NCI-H2081 (cell line): Measurements from ENCODE around the gene AASDHPPT.
"Not testable (repeated sequence)": the region's sequence is repeated elsewhere in the genome, so short reads cannot be mapped to it uniquely, and the experiment has no call there.

ENCODE experiments used
- DNase-seq, 2 experiments: peaks; one replicate each; lab custom pipeline; 2025; lab: John Stamatoyannopoulos, UW

The AASDHPPT gene

DNA sequence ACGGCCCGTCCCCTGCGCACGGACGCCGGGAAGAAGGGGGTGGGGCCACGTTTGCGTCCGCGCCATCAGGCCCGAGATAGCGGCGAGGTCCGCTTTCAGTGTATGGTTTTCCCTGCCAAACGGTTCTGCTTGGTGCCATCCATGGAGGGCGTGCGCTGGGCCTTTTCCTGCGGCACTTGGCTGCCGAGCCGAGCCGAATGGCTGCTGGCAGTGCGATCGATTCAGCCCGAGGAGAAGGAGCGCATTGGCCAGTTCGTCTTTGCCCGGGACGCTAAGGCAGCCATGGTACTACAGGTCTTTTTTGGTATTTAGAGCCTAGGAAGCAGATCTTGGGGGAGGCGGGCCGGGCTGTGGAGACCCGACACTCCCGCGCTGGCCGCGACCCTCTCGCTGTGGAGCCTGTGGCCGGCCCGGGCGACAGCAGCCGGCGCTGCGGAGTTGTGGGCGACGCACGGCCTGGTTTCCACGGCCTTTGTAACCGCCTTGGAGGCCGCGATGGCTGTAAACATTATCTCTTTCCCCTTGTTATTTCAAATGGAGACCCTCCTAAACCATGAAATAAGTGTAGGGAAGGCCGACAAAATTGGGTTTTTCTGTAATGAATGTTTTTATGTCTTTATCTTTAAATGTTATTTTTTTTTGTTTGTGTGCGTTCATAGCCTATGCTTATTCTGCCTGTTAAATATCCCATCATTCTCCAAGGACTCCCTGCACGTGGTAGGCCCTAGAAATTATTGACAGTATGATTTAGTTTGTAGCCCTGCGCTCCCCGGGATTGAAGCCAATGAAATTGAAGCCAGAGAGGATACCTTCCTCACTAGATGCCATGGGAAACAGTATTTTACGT lies at the start of gene AASDHPPT:
AASDHPPT (plus strand) TSS at position 54 of the 847 bp plus-strand sequence; CDS start at position 103, 49 bp downstream.
- peak; percentile 15 to 71 for DNase-seq

DNA sequence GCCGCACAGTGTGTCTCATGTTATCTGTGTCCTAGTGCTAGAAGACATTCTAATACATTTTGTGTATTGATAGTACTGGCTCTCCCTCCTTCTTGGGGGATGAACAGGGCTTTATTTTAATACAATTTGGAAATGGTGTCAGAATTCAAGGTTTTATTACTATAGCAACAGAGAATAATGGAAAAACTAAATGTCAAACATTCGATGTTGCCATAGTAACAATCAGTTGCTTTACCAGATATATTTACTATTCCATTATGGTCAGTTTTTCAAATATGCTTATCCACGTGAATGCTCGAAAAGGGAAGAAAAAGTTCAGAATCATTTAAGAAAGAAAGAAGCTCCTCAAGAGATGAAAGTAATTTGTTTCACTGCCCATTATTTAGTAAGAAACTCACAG lies 46.9 kb upstream of the AASDHPPT start:
- no peak for DNase-seq

- DNase-seq: no peak
Measured at GRCh38 chr11:106031202-106031810, 46.2 kb upstream of the AASDHPPT start.

DNA sequence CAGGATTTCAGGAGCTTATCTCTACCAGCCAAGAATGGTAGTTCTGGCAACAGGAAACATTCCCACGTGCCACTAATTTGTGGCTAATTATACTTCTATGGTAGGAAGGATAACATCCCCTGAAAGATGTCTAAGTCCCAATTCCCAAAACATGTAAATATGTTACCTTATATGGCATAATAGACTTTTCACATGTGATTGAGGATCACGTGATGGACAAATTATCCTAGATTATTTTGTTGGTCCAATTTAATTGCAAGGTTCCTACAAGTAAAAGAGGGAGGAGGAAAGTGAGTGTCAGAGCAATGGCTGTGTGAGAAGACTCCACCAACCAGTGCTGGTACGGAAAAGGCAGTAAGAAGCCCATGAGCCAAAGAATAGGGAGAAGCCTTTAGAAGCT lies 45.5 kb upstream of the AASDHPPT start:
- DNase-seq: no peak

DNA sequence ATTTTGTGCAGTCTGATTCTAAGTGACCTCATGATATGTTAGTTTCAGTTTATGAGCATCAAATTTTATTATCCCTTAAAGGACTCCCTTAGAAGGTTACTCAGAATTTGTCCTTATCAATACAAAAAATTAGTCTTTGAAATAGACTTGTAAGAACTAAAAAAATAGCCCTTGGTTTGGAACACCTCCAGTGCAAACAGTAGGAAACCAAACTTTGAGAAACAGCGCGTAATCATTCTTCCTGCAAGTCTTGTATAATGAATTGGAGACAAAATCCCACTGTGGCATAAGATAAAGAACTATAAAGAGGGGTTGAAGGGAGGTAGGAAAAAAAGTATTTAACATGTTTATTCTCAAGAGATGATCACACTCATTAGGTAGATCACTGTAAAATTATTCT lies 44.6 kb upstream of the AASDHPPT start:
- no peak for DNase-seq

DNA sequence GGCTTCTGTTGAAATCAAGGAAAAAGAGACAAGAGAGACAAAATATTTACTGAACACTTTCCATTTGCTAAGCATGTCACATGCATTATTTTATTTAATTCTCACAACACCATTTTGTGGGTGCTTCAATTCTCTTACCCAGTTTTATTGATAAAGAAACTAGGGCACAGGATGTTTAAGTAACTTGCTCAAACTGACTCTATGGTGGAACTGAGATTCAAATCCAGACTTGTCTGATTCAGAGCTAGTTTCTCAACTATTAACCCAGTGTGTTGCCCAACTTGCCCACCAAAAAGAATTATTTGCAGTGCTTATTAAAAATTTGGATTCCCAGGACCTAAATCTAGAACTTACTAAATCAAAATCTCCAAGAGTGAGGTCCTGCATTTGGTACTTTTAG lies 33.9 kb upstream of the AASDHPPT start:
- no peak for DNase-seq

- DNase-seq: no peak
Measured at GRCh38 chr11:106047631-106048030, 29.8 kb upstream of the AASDHPPT start.

DNA sequence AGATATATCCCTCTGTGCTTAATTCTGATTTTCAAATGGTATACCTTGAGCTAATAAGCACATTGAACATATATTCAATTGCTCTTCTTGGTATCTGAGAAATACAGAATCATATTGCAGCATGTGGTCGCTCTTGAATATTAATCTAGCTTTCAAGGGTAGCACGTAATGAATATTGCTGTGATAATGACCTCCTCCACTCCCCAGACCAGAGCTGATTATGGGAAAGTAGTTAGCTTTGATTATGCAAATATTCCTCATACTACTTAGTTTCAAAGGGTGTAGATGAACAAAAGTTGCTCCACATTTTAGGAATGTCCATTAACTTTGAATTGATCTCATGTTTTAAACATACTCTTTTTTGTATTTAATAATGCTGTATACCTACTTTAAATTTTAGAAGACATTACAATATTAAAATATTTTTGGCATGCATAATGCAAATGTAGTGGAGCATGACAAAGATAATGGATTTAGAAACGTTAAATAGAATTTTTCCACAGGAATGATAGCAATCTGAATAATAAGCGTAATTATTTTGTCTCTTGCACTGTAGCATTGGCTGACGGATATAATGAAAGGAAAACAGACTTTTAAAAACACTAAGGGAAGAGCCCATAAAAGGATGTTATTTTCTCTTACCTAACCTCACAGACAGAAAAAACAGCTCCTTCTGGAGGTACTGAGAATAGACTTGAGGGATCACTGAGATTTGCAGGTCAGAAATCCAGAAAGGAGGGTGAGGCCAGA lies 27.6 kb upstream of the AASDHPPT start:
- DNase-seq: no peak

- no peak for DNase-seq
Measured at GRCh38 chr11:106051103-106051502, 26.4 kb upstream of the AASDHPPT start.

DNA sequence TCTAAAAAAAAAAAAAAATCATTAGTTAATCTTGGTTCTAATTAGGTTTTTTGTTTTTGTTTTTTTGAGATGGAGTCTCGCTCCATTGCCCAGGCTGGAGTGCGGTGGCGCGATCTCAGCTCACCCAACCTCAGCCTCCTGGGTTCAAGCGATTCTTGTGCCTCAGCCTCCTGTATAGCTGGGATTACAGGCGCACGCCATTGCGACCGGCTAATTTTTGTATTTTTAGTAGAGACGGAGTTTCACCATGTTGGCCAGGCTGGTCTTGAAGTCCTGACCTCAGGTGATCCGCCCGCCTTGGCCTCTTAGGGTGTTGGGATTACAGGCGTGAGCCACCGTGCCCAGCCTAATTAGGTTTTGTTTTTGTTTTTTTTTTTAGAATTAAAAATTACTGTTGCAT lies 19.1 kb upstream of the AASDHPPT start:
- DNase-seq: not testable (repeated sequence)

DNA sequence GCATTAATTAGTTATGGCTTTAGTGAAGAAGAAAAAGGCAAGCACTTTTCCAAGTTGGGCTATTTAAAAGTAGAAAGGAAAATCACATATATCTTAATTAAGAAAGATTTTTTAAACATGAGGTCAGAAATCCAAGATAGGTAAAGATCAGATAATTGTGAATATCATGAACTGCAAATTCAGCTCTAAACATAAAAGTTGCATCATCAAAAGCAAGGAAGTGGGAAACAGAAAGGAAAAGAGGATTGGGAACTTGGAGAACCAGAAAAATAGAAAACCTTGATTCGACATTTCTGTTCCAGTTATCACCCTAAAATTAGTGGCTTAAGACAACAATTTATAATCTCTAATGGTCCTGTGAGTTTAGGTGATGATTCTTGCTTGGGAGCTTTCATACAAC lies 17.8 kb upstream of the AASDHPPT start:
- DNase-seq: no peak

DNA sequence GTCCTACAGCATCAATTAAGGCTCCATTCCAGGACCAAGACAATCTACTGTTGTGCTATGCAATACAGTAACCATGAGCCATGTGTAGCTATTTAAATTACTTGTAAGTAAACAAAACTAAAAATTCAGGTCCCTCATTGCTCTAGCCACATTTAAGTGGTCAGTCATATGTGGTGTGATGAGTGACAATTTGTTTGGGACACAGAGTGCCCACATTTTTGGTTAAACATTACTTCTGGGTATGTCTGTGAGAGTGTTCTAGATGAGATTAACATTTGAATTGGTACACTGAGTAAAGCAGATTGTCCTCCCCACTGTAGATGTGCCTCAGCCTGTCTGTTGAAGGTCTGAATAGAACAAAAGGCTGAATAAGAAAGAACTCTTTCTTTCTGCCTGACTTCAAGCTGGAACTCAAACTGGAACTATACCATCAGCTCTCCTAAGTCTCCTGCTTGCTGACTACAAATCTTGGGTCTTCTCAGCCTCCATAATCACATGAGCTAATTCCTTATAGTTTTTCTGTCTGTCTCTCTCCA lies 16.1 kb upstream of the AASDHPPT start:
- DNase-seq: no peak

- DNase-seq: no peak
Measured at GRCh38 chr11:106061954-106062949, 15.2 kb upstream of the AASDHPPT start.

GRCh38 chr11:106063009-106063408 lies 14.5 kb upstream of the AASDHPPT start:
- DNase-seq: no peak

- DNase-seq: no peak
Measured at GRCh38 chr11:106070606-106071005, 6.9 kb upstream of the AASDHPPT start.

GRCh38 chr11:106072804-106073203 lies 4.7 kb upstream of the AASDHPPT start:
- no peak for DNase-seq

DNA sequence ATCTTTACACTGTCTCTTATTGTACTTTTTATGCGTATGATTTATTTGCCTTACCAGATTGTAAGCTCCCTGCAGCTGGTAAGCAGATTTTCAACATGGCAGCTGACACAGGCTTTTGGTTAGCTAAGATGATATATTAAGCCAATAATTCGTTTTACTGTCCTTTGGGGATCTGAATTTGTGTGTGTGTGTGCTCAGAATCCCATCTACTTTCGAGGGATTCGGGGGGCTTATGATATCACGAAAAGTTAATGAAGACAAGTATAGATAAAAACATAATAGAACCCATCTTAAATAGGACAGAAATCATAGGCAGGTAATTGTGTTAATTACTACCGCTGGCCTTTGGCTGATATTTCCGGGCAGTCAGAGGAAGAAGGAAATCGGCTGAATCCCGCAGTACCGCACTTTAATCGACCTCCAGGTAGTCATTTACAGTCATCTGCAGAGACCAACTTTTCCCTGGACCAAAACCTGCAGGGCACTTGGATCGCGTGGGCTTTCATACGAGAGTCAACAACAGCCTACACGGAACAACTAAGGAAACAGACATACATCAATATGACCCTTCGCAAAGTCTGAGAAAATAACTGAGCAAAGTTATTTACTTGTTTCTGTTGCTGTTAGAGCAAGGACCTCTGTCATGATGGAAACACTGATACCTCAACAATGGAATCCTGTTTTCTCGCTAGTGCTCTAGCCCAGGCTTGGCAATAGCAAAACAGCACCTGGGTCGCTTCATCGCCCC lies 1.1 kb upstream of the AASDHPPT start:
- DNase-seq: peak in 1 of 2 experiments; percentile 29

GRCh38 chr11:106076919-106077608 lies 398 bp upstream of the AASDHPPT start, which contains the start of gene KBTBD3:
KBTBD3 (minus strand) TSS chr11:106077347; CDS start chr11:106059097, 18,250 bp downstream.
- peak; percentile 99 for DNase-seq

DNA sequence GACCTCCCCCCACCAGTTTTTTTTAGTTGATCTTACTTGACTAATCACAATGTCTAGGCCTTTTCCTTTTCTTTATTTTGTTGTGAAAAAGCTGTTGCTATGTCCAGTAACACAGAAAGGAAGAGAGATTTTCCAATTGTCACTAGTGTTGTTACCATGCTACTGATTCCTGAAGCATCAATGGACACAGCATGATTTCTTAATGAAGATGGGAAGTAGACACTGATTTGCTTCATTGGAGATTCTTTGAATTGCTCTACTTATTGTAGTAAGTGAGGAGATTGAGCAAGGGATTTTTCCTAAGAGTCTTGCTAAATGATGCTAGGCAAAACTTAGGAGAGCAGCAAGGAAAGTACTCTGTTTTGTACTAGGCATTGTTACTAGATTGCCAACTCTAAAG lies 4.6 kb downstream of the AASDHPPT start:
- DNase-seq: no peak

DNA sequence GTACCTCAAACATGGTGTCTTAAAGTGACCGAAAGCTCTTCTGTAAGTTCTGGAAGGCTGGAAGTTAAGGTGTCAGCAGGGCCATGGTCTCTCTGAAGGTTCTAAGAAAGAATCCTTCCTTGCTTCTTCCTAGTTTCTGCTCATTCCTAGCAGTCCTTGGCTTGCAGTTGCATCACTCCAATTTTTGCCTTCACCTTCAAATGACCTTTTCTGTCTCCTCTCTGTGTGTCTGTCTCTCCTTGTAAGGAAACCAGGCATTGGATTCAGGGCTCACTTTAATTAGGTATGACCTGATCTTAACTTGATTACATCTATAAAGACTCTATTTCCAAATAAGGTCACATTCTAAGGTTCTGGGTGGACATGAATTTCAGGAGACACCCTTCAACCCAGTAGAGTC lies 8.7 kb downstream of the AASDHPPT start:
- no peak for DNase-seq
